CD4-positive, alpha-beta T cell treated with Interleukin-15 for 4 hours (primary cell): Measurements from ENCODE around the gene KRT16.
A peak's percentile ranks its signal among the peaks of the same experiment; 100 is the strongest.
"Not testable (repeated sequence)": the region's sequence is repeated elsewhere in the genome, so short reads cannot be mapped to it uniquely, and the experiment has no call there.

ENCODE experiments used
- DNase-seq: peaks from one replicate; pipeline ENCODE4 v3.0.0-alpha.2; 2020; ENCODE audit warnings: low spot score

Gene KRT16

DNA sequence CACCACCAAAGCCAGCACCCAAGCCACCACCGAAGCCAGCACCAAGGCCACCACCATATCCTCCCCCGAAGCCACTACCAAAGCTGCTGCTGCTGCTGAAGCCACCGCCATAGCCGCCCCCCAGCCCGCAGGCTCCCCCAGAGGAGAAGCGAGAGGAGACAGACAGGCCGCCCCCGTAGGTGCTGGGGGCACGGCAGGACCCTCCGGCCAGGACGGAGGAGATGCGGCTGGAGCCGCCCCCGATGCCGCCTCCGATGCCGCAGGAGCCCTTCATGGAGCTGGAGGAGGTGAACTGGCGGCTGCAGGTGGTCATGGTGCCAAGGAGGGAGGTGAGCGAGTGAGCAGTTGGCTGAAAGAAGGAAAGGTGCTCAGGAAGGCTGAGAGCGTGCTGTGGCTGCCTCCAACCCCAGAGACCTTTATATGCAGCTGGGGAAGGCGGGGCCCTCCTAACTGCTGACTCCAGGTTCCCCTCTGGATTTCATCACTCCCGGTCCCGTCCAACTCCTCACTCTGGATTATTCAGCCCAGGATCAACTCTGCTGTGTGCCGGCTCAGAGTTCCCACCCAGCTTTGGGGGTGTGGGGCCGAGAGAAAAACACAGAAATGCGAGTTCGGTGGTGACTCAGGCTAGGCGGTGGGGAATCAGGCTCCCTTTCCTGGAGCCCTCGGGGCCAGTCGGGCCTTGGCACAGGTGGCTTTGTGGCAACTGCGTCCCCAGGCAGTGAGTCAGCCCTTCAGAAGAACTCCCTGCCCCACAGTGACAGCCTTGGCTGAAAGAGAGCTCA lies at the start of gene KRT16:
TSS of gene KRT16 (minus strand) at position 392 of the 785 bp plus-strand sequence. CDS start at position 313, 79 bp downstream.
- not testable (repeated sequence) for DNase-seq

DNA sequence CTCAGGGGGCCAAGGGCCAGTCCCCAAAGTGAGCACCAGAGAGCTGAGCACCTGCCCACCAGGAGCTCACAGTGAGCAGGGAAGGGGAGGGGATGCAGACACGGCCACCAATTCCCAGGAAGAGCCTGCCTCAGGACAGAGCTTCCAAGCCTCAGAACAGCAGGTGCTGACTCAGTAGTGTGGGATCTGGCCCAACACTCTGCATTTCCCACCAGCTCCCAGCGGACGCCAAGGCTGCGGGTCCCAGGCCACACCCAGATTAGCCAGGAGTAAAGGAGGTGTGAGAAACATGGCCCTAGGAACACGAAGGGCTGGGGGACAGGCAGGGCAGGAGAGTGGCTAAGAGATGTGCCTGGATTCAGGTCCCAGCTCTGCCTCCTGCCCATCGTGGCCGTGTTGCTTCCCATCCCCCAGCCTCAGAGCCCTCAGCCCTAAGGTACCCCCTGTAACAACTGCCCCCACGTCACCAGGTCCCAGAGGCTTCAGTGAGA lies 47.7 kb upstream of the KRT16 start:
- DNase-seq: no peak

DNA sequence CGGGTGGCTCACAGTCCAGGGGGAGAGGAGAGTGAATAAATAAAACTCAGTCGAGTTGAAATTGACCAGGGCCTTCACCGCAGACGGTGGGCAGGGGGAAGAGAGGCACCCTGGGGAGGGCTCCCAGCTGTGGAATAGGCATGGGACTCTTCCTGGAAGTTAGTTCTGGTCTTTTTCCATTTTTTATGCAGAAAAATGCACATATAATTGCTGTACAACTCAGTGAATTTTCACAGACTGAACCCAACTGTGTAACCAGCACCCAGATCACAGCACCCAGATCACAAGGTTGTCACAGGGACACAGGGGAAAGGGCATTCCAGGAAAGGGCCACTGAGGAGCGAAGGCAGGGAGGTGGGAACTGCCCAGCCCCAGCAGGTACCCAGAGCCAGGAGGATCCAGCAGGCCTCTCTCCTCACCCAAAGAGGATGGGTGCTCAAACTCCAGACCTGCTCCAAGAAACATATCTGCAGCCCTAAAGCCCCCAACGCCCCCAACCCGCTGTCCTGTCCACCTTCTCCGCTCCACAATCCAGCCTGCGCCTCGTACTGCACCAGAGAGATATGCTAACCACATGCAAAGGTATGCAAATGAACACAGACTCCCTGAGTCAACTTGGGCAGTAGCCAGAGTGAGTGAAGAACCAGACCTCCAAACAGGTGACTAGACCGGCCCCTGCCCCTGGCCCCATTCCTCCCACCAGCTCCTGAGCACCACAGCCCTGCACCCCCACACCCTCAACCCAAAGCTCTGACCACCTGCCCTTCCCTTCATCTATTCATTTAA lies 47.1 kb upstream of the KRT16 start:
- no peak for DNase-seq

DNA sequence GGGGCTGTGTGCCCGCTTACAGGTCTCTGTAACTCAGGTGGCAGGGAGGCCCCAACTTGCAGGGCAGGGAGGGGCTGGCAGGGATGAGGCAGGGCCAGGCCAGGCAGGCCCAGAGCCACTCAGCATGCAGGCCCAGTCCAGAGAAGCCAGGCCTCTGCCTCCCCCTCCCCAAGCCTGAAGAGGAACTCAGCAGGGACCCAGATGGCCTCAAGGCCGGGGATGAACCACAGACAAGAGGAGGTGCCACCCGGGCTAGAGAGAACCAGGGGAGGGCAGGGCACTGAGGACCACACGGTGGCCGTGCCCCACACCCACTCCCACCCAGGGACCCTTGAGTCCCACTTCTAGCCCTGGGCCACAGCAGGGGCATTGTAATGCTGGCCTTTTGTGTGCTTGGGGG lies 46.3 kb upstream of the KRT16 start:
- DNase-seq: no peak

DNA sequence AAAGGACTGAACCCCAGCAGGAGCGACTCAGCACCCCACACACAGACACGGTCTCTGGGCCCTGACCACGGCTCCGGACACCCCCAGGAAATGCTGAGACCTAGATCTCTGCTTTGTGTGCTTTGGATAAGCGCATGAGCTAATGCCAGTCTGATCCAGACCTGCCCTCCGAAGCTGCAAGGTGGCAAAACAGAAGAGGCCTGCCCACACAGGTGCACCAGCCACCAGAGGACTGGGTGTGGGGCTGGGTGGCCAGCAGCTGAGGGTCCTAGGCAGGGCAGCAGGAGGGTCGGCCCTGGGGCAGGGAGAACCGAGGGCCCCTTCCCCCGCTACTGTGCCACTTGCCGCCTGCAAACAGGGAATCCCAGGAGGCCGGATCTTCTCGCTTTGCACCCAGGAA lies 45.4 kb upstream of the KRT16 start:
- DNase-seq: no peak

DNA sequence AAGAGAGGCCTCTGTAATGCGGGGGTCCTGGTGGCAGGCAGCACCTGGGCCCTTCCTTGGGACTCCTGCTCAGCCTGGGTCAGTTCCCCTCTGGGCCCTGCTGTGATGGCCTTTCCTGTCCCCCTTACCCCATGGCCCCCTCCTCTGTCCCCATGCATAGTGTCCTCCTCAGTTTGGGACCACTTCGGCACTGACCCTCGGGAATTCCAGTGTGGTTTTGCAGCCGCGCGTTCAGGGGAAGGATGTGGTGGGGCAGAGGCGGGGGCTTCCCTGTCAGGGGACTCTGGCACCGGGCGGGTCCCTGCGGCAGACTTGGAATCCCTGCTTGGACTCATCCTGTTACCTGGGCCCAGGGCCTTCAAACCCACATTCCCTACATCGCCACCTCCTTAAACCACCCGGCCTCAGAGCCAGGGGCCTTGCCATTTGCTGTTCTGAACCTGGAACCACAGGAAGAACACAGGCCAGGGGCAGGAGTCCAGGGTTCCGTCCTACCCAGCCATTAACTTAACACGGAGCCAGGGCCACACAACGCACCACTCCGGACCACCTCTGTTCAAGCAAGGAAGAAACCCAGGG lies 44.7 kb upstream of the KRT16 start:
- no peak for DNase-seq

DNA sequence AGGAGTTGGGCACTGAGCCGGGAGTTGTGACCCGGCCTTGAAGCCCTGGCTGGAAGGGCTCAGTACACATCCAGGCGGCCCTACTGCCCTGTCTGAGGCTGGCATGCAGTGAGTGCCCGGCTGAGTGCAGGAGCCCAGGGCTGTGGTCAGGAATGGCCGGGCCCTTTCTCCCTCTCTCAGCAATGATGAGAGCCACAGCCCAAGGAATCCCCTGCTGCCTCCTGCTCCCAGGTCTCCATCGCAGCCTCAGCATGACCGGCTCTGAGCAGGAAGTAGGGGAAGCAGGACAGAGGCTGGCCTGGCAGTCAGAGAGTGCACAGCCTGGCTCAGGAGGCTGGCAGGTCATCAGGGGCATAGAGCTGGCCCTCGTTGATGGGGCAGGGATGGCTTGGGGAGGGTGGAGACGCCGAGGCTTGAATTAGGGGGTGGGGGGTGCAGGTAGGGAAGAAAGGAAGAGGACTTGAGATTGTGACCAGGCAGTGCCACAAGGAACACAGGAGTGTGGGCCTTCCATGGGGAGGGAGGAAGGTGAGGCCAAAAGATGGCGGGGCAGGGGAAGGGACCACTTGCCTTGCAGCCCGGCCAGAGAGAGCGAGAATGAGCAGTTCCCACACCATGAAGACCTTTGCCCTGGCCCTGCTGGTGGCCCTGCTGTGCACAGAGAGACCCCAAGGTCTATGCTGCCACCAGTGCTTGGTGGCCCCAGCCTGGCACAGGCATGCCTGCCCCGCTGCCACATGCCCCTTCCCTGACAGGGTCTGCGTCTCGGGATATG lies 43.9 kb upstream of the KRT16 start:
- DNase-seq: no peak

DNA sequence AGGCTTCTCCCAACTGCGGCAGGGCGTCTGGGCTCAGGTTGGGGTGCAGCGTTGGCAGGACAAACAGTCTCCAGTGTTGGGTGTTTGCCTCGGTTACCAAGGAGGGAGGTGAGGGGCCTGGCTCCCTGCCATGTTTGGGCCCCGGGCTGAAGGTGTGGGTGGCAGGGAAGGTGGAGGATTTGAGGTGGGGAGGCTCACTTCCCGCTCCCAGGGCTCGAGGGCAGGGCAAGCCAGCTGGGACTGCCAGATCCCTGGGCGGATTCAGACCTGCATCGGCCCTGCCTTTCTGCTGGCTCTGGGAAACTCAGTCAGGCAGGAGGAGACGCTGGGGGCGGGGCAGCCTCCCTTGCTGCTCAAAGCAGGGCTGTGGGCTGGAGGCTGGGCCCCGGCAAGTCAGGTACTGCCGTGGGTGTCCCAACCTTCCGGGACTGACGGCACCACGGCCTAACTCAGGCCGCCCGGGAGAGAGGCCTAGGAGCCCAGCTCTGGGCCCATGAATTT lies 43.1 kb upstream of the KRT16 start:
- no peak for DNase-seq

DNA sequence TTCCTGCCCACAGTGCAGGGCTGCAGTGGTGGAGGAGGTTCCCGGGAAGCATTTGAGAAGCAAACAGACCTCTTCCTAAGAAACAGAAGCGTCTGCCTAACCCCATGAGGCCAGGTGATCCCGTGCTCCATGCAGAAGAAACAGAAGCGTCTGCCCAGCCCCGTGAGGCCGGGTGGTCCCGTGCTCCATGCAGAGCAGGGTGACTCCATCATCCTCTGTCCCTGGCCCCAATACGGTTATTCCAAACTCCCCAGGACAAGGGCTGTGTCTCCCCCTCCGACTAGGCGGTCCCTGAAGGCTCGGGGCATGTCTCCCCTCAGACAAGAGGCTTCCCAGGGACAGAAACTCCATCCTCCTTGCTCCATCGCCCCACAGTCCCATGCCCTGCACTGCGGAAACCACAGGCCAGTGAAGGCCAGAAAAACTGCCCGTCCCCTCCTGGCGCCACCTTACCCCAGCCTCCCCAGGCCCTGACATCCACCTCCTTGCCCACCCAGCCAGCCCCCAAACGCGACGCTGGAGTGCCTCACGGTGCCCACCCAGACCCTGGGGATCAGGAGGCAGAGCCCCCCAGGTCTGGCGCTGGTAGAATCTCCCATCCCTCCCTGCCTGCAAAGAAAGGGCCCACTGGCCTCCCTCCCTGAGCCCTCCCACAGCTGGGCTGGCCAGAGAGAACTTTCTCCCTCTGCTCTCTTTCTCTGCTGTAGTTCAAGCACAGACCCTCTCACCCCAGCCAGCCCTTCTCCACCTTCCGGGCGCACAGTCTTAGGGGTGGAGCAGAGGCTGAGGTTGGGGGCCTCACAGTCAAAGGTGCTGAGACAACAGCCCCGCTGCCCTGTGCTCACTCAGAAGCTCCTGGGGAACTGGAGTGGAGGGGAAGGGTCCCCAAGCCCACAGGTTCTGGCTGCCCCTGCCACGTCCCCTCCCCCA lies 42.4 kb upstream of the KRT16 start:
- no peak for DNase-seq

DNA sequence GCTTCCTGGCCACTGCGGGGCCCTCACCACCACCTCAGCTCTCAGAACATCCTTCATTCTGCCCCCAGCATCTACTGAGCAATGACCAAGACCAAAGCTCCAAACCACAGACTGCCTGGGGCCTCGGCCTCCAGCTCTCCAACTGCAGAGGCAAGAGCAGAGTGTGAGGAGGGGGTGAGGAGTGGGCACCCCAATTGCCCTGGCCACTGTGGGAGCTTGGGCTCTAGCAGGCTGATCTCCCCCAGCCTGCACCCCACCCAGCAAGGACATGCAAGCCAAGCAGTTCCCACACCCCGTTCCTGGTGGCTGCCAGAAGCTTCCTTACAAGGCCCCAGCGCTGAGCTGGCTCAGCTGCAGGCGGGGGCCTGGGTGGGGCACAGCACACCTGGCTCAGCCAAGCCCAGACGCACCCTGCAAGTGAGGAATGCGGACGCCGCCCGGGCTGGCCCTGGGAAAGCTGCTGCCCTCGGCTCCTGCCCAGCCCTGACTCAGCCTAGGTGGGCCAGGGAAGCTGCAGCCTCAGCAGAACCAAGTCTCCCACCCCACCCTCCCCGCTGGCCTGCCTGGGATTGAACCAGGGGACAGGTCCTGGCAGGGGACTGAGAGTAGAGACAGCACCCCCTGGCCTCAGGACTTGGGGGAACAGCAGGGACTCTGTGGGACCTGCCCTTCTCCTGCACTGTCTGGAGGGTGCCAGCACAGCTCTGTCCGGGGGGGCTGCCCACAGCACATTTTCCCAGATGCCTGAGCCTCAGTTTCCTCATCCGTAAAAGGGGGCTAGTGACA lies 41.5 kb upstream of the KRT16 start:
- DNase-seq: no peak

DNA sequence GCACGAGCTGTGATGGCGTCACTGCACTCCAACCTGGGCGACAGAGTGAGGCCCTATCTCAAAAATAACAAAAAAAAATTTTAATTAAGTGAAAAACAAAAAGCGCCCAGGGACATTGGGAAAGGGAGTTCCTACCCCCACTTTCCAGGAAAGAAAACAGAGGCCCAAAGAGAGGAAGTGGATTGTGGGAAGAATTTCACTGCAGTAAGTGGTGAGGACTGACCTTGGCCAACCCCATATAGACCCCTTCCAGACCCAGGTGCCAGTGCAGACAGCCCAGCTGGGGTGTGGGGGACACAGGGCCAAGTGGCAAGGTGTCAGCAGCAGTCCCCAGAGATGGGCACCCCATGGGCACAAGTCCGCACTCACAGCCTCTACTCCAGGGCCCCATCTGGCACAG lies 40.9 kb upstream of the KRT16 start:
- DNase-seq: no peak

DNA sequence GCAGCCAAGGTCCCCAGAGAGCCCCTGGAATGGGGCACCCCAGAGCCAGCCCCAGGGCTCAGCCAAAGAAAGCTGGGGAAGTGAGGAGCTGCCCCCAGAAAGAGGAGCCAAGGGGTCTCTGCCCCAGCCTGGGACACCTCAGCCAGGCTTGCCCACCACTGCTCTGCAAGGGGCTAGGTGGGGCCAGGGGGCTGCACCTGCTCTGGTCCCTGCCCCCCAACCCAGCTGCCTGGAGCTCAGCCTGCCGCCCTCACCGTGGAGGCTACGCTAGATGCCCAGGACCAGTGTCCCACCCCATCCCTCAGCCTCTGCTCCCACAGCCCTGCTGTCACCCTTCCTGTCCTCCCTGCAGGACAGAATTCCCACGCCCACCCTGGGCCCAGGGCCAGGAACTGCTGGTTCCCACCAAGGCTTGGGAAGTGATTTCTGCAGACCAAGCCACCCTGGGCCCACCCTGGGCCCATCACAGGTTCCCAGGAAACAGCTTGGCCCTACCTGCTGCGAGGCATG lies 39.9 kb upstream of the KRT16 start:
- no peak for DNase-seq

DNA sequence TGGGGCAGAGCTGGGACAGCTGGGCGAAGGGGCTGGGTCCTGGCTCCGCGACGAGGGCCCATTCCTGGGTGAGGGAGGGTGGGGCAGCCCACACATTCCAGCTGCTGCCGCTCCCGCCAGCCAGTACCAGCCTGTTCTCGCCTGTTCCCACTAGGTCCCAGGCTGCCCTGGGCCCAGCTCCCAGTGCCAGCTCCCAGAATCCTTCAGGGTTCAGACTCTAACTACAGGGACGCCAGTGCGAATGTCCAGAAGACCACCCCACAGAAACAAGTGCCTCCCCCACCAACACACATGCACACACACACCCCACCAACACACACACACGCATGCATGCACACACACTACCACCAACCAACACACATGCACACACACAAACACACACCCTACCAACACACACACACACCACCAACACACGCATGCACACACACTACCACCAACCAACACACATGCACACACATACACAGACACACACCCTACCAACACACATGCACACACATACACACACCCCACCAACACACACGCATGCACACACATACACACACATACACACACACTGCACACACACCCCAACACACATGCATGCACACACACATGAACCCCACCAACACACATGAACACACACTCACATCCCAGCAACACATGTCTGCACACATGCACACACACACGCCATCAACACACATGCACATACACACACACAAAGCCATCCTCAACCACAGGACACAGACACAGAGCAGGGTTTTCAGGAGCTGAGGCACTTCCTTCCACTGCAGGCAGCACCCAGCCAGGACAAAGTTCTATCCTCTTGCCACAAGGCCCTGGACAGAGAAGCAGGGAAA lies 39.3 kb upstream of the KRT16 start:
- DNase-seq: no peak

DNA sequence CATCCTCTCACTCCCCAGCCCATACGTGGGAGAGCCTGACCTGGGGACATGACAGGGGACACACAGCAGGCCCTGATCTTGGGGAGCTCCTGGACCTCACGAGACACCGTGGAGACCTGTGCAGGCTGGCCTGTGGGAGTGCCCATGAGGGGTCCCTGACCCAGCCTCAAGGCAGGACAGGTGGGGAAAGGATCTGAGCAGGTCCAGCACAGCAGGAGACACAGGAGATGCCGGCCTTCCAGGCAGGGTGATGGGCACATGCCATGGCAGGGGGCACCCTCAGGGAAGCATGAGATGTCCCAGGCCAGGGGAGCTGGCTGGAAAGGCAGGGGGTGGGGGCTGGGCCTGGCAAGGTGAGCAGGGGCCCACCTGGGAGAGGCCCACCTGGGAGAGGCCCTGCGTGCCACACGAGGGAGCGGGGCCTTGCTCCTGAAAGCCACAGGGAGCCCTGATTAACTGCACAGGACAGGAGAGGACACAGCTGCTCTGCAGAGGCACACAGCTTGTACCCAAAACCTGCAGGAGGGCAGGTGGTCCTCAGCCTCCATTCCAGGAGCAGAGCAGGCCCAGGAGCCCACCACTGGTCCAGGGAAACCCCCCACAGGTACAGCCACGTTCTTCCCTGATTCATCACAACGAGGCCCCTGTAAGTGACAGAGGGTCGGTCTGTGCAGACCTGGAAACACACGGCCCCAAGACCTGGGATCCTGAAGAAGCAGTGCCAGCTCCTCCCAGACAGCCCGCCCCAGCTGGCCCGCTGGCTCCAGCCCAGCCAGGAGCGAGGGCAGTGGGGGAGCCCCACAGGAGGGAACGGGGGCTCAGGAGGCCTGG lies 38.4 kb upstream of the KRT16 start:
- DNase-seq: no peak

DNA sequence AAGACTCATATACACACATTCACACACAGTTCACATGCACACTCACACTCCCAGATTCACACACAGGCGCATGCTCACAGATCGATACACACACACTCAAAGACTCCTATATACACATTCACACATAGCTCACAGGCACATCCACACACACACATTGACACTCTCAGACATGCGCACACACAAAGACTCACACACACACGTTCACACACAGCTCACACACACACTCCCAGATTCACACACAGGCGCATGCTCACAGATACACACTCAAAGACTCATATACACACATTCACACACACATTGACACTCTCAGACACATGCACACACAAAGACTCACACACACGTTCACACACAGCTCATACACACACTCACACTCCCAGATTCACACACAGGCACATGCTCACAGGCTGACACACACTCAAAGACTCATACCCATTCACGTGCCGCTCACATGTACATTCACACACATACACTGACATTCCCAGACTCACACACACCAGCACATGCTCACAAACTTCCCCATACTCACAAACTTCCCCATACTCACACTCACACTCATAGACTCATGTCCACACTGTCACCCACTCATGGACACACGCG lies 37.5 kb upstream of the KRT16 start:
- DNase-seq: no peak

DNA sequence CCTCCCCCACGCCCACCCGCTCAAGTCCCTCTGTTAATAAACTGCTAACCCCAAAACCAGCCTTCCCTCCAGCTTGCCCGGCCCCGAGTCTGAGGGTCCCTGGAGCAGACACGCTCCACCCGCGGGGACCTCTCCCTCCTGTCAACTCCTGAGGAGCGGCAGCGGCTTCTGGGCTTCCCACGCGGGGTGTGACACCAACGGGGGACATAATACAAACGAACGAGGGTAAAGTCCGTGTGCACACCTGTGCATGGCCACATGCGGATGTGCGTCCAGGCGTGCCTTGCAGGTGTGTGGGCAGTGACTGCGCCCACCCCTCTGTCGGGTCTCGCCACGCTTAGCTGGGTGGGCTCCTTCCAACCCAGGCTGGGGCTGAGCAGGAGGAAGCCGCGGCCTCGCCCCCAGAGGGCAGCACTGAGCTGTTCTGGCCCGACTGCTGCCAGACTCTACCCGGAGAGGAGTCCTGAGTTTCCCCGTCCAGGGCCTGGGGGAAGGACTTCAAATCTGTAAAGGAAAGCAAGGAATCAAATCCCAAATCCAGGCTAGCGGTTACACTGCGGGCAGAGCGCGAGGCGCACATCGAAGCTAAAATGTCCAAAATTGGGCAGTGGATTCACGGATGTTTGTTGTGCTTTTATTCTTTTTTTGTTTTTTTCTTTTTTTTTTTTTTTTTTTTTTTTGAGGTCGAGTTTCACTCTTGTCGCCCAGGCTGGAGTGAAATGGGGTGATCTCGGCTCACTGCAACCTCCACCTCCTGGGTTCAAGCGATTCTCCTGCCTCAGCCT lies 36.0 kb upstream of the KRT16 start:
- peak; percentile 82 for DNase-seq

DNA sequence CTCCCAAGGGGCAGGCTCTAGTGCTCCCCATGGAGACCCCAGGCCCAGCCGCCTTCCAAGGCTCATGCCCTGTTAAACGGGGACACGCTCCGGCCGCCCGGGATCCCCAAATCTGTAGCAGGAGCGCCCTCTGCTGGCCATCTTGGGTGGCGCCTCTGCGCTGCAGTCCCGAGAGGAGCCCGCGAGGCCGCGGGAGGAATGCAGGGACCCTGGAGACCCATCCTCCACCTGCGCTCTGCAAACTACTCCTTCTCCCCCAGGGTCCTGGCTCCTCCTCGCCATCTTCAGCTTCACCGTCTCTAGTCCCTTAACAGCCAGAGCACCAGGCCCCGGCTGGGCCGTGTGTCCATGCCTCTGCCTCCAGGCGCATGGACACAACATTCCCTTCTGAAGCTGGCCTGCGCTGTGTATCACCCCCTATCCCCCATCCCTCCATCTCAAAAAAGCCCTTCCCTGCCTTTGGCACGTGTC lies 35.4 kb upstream of the KRT16 start:
- DNase-seq: peak; percentile 85
